H9 (cell line): Measurements from ENCODE around the gene RPL7L1. TPM values are rescaled to one million over a fixed set of nuclear protein-coding genes. Genes with fewer than 3 reads are reported as not detected.

Source experiments
- DNase-seq: peaks from one replicate; pipeline ENCODE4 v3.0.0-alpha.2; 2017
- H2AFZ ChIP-seq: one replicate; pipeline ENCODE4 v1.6.1; 2013; ENCODE audit warnings: mild to moderate bottlenecking, low read length, control low read depth, moderate library complexity
- H2AK5ac ChIP-seq: 2 replicates; pipeline ENCODE4 v1.6.1; 2013; ENCODE audit warnings: low read length, control low read depth, mixed read lengths; ENCODE audit not compliant: insufficient read length
- H2BK120ac ChIP-seq: one replicate; pipeline ENCODE4 v1.6.1; 2013; ENCODE audit warnings: low read depth, mild to moderate bottlenecking, low read length, control low read depth, inconsistent platforms; ENCODE audit not compliant: poor library complexity, severe bottlenecking
- H2BK12ac ChIP-seq: 2 replicates; pipeline ENCODE4 v1.6.1; 2013; ENCODE audit warnings: low read length, control low read depth, mixed read lengths, low read depth; ENCODE audit not compliant: insufficient read length
- H2BK15ac ChIP-seq: 2 replicates; pipeline ENCODE4 v1.6.1; 2013; ENCODE audit warnings: low read depth, low read length, control low read depth
- H2BK20ac ChIP-seq: one replicate; pipeline ENCODE4 v1.6.1; 2013; ENCODE audit warnings: low read depth, mild to moderate bottlenecking, low read length, control low read depth, inconsistent platforms; ENCODE audit not compliant: poor library complexity, severe bottlenecking
- H2BK5ac ChIP-seq: 2 replicates; pipeline ENCODE4 v1.6.1; 2013; ENCODE audit warnings: low read length, control low read depth, mixed read lengths; ENCODE audit not compliant: insufficient read length
- H3K14ac ChIP-seq: 2 replicates; pipeline ENCODE4 v1.6.1; 2013; ENCODE audit warnings: low read length, control low read depth; ENCODE audit not compliant: insufficient read depth
- H3K18ac ChIP-seq: 2 replicates; pipeline ENCODE4 v1.6.1; 2013; ENCODE audit warnings: low read depth, mild to moderate bottlenecking, mixed read lengths, low read length, control low read depth; ENCODE audit not compliant: insufficient read length
- H3K23ac ChIP-seq: 2 replicates; pipeline ENCODE4 v1.6.1; 2013; ENCODE audit warnings: low read length, control low read depth, mixed read lengths, low read depth; ENCODE audit not compliant: insufficient read length
- H3K23me2 ChIP-seq: 2 replicates; pipeline ENCODE4 v1.6.1; 2013; ENCODE audit warnings: low read depth, mild to moderate bottlenecking, mixed read lengths, low read length, control low read depth; ENCODE audit not compliant: insufficient read length, poor library complexity, severe bottlenecking
- H3K27ac ChIP-seq: 2 replicates; pipeline ENCODE4 v1.5.1; 2013; ENCODE audit warnings: low read length, control low read depth, mixed read lengths, low read depth; ENCODE audit not compliant: insufficient read length
- H3K27me3 ChIP-seq: 2 replicates; pipeline ENCODE4 v1.6.1; 2013; ENCODE audit warnings: low read length, control low read depth, inconsistent platforms; ENCODE audit not compliant: insufficient read depth
- H3K4ac ChIP-seq: 2 replicates; pipeline ENCODE4 v1.6.1; 2013; ENCODE audit warnings: low read depth, mild to moderate bottlenecking, control low read depth, inconsistent platforms, low read length, moderate library complexity
- H3K4me1 ChIP-seq: 2 replicates; pipeline ENCODE4 v1.6.1; 2013; ENCODE audit warnings: low read length, control low read depth, inconsistent platforms; ENCODE audit not compliant: insufficient read depth
- H3K4me2 ChIP-seq: 2 replicates; pipeline ENCODE4 v1.6.1; 2013; ENCODE audit warnings: low read length, control low read depth, mixed read lengths; ENCODE audit not compliant: insufficient read length, insufficient read depth
- H3K56ac ChIP-seq: 2 replicates; pipeline ENCODE4 v1.6.1; 2013; ENCODE audit warnings: low read depth, mild to moderate bottlenecking, mixed read lengths, low read length, control low read depth; ENCODE audit not compliant: insufficient read length
- H3K79me1 ChIP-seq: 2 replicates; pipeline ENCODE4 v1.6.1; 2013; ENCODE audit warnings: low read depth, mild to moderate bottlenecking, moderate library complexity, low read length, control low read depth, inconsistent platforms; ENCODE audit not compliant: insufficient read depth, poor library complexity, severe bottlenecking
- H3K79me2 ChIP-seq: 2 replicates; pipeline ENCODE4 v1.6.1; 2013; ENCODE audit warnings: low read length, control low read depth, inconsistent platforms; ENCODE audit not compliant: insufficient read depth
- H3K9ac ChIP-seq: 2 replicates; pipeline ENCODE4 v1.6.1; 2013; ENCODE audit warnings: low read length, control low read depth, mixed read lengths; ENCODE audit not compliant: insufficient read length; ENCODE audit errors: extremely low read depth
- H3K9me3 ChIP-seq: one replicate; pipeline ENCODE4 v1.6.1; 2013; ENCODE audit warnings: low read depth, low read length, inconsistent platforms; ENCODE audit not compliant: control insufficient read depth
- H3T11ph ChIP-seq: one replicate; pipeline ENCODE4 v1.6.1; 2013; ENCODE audit warnings: mild to moderate bottlenecking, low read length, control low read depth, inconsistent platforms
- H4K20me1 ChIP-seq: one replicate; pipeline ENCODE4 v1.6.1; 2013; ENCODE audit not compliant: control insufficient read depth, insufficient read length, insufficient read depth
- H4K5ac ChIP-seq: 2 replicates; pipeline ENCODE4 v1.6.1; 2013; ENCODE audit warnings: low read depth, mild to moderate bottlenecking, mixed read lengths, low read length, control low read depth; ENCODE audit not compliant: insufficient read length
- H4K8ac ChIP-seq: replicated peaks from 2 replicates; pipeline ENCODE4 v1.6.1; 2013; ENCODE audit warnings: low read length, control low read depth, mixed read lengths, low read depth; ENCODE audit not compliant: insufficient read length
- H4K91ac ChIP-seq: 2 replicates; pipeline ENCODE4 v1.6.1; 2013; ENCODE audit warnings: low read depth, mild to moderate bottlenecking, moderate library complexity, mixed read lengths, low read length, control low read depth; ENCODE audit not compliant: insufficient read length
- H3K27ac Mint-ChIP-seq, 3 experiments: 2 replicates in 2 of 3; 3 replicates in 1 of 3; pipeline ENCODE4 v1.8.0; 2020 to 2021; ENCODE audit warnings: mixed read lengths in 3 of 3, mild to moderate bottlenecking in 1 of 3, moderate library complexity in 1 of 3
- H3K27me3 Mint-ChIP-seq: 2 replicates; pipeline ENCODE4 v1.8.0; 2021; ENCODE audit warnings: low read depth, mild to moderate bottlenecking, moderate library complexity, mixed read lengths
- H3K36me3 Mint-ChIP-seq, 3 experiments: 2 replicates in 2 of 3; 3 replicates in 1 of 3; pipeline ENCODE4 v1.8.0; 2020 to 2021; ENCODE audit warnings: low read depth in 3 of 3, mixed read lengths in 3 of 3; ENCODE audit not compliant: insufficient read depth in 1 of 3
- H3K4me1 Mint-ChIP-seq, 2 experiments: 2 replicates each; pipeline ENCODE4 v1.8.0; 2020; ENCODE audit warnings: mixed read lengths in 2 of 2
- H3K4me3 Mint-ChIP-seq, 2 experiments: 2 replicates in 1 of 2; 3 replicates in 1 of 2; pipeline ENCODE4 v1.8.0; 2020 to 2021; ENCODE audit warnings: mild to moderate bottlenecking in 2 of 2, mixed read lengths in 2 of 2, moderate library complexity in 1 of 2
- H3K9me3 Mint-ChIP-seq, 2 experiments: 2 replicates in 1 of 2; 3 replicates in 1 of 2; pipeline ENCODE4 v1.8.0; 2020; ENCODE audit warnings: mild to moderate bottlenecking in 2 of 2, mixed read lengths in 2 of 2, moderate library complexity in 1 of 2
- CTCF ChIP-seq: fragments of 200-600 bp; sonication (generic); conservative IDR thresholded peaks from 3 replicates; pipeline ENCODE4 v1.8.0; 2021; ENCODE audit warnings: antibody characterized with exemption, mild to moderate bottlenecking
- WGBS: extraction: QIAGEN DNeasy Blood & Tissue Kit; methylation state at CpG from one replicate; pipeline ENCODE4 v1.1.7; 2013; ENCODE audit warnings: missing lambda C conversion rate, low lambda C conversion rate, mixed read lengths; ENCODE audit not compliant: insufficient read length; ENCODE audit errors: extremely low coverage; 5-methylcytosine and 5-hydroxymethylcytosine counted together
- long read RNA-seq: library from polyadenylated mRNA; unstranded; transcript quantifications from one replicate; pipeline ENCODE4 v2.0.0, GENCODE V29; 2020
- total RNA-seq: library from RNA; stranded (reverse); gene quantifications from 2 replicates; pipeline ENCODE4 v1.2.1, GENCODE V29; 2021

RPL7L1 gene
- 126 and 130 TPM in 2 replicates for total RNA-seq
- long read RNA-seq, full-length matches to known transcripts = 339 of 467 reads
- long read RNA-seq, partial matches to known transcripts = 57 of 467 reads
- long read RNA-seq, other reads (novel, unspliced or antisense) = 71 of 467 reads

GRCh38 chr6:42879372-42880239 is at the start of gene RPL7L1:
Gene RPL7L1 (plus strand): TSS chr6:42879616. CDS start chr6:42879911, 295 bp downstream.
- DNase-seq = peak; percentile 90
- Mint-ChIP-seq H3K4me3 (peak within 1 kb of the TSS; percentile 100), H3K27me3 (no peaks in the 10 kb centered on the region), H3K36me3 (peaks cover 20 to 40% (median 28%) of the 10 kb centered on the region in 3 experiments; a peak in 6 of 7 replicates), H3K27ac (peak within 1 kb of the TSS; percentile 99 to 100 (median 100)), H3K9me3 (no peaks in the 10 kb centered on the region), H3K4me1 (peaks cover 0 to 4% of the 10 kb centered on the region in 2 experiments; a peak in 1 of 4 replicates)
- no peak within 1 kb of the TSS for H4K91ac ChIP-seq
- H3K27ac ChIP-seq = peak within 1 kb of the TSS; percentile 69
- H3K18ac ChIP-seq = peak within 1 kb of the TSS; percentile 97
- H4K8ac ChIP-seq = peak within 1 kb of the TSS; percentile 38
- peak within 1 kb of the TSS; percentile 50 for H3K56ac ChIP-seq
- peak within 1 kb of the TSS; percentile 58; the same call in 1 of the 2 replicates for H3K4ac ChIP-seq
- peak within 1 kb of the TSS; percentile 26 for H2AFZ ChIP-seq
- no CpG with 5 or more reads among the region's 41 CpGs for WGBS
- no peaks in the 10 kb centered on the region for H3K27me3 ChIP-seq
- peak within 1 kb of the TSS; percentile 82 for H3K4me2 ChIP-seq
- H2AK5ac ChIP-seq = no peak within 1 kb of the TSS
- peak within 1 kb of the TSS; percentile 93 for H3K14ac ChIP-seq
- H3K79me2 ChIP-seq = peaks cover 8% of the 10 kb centered on the region; the same call in 1 of the 2 replicates
- H3K23me2 ChIP-seq = peaks cover 7% of the 10 kb centered on the region
- H2BK120ac ChIP-seq = peak within 1 kb of the TSS; percentile 91
- H2BK20ac ChIP-seq = no peak within 1 kb of the TSS
- H3K4me1 ChIP-seq = no peaks in the 10 kb centered on the region
- no peak within 1 kb of the TSS for H2BK12ac ChIP-seq
- peak within 1 kb of the TSS; percentile 93 for H3K9ac ChIP-seq
- H3K23ac ChIP-seq = no peak within 1 kb of the TSS
- no peak within 1 kb of the TSS for H3T11ph ChIP-seq
- no peak within 1 kb of the TSS for H2BK15ac ChIP-seq
- H3K9me3 ChIP-seq = no peaks in the 10 kb centered on the region
- peaks cover 10% of the 10 kb centered on the region for H3K79me1 ChIP-seq
- H4K5ac ChIP-seq = peak within 1 kb of the TSS; percentile 65
- no peak for TF ChIP-seq CTCF
- H2BK5ac ChIP-seq = peak within 1 kb of the TSS; percentile 46
- H4K20me1 ChIP-seq = no peaks in the 10 kb centered on the region
